HepG2 (cell line): ENCODE measurements around the gene SLC22A31. TPM values are rescaled to one million over a fixed set of nuclear protein-coding genes. Genes with fewer than 3 reads are reported as not detected.

Source experiments
- ATF1 ChIP-seq: IDR thresholded peaks from 2 replicates; pipeline ENCODE4 v1.6.1; 2016; ENCODE audit warnings: mild to moderate bottlenecking, control low read depth
- DDIT3 ChIP-seq: sonication (generic); formaldehyde crosslinking; IDR thresholded peaks from 2 replicates; pipeline ENCODE4 v1.4.0; 2020; ENCODE audit warnings: mild to moderate bottlenecking, missing genetic modification reagents
- ETV5 ChIP-seq: IDR thresholded peaks from 2 replicates; pipeline ENCODE4 v1.6.1; 2018; ENCODE audit warnings: missing biosample characterization, missing genetic modification reagents, inconsistent platforms, borderline replicate concordance
- GMEB2 ChIP-seq: IDR thresholded peaks from 2 replicates; pipeline ENCODE4 v1.6.1; 2016; ENCODE audit warnings: missing biosample characterization, missing genetic modification reagents, low read depth
- GPBP1L1 ChIP-seq: sonication (generic); formaldehyde crosslinking; IDR thresholded peaks from 2 replicates; pipeline ENCODE4 v1.5.0; 2020; ENCODE audit warnings: mild to moderate bottlenecking, missing genetic modification reagents
- HNF1A ChIP-seq, 2 experiments: sonication (generic) in 1 of 2; formaldehyde crosslinking in 1 of 2; IDR thresholded peaks; 2 replicates each; pipeline versions ENCODE4 v1.4.0 to v1.6.1; 2016 to 2020; ENCODE audit warnings: borderline replicate concordance in 1 of 2, low read depth in 1 of 2, mild to moderate bottlenecking in 1 of 2, missing genetic modification reagents in 1 of 2
- IKZF5 ChIP-seq: IDR thresholded peaks from 2 replicates; pipeline ENCODE4 v1.6.1; 2018; ENCODE audit warnings: missing genetic modification reagents, mild to moderate bottlenecking, missing compliant biosample characterization
- KAT7 ChIP-seq: IDR thresholded peaks from 2 replicates; pipeline ENCODE4 v1.6.1; 2018; ENCODE audit warnings: borderline replicate concordance, missing compliant biosample characterization
- PLSCR1 ChIP-seq: sonication (generic); formaldehyde crosslinking; IDR thresholded peaks from 2 replicates; pipeline ENCODE4 v1.5.0; 2020; ENCODE audit warnings: missing genetic modification reagents, mild to moderate bottlenecking, borderline replicate concordance
- SPEN ChIP-seq: sonication (generic); formaldehyde crosslinking; IDR thresholded peaks from 2 replicates; pipeline ENCODE4 v1.5.1; 2020; ENCODE audit warnings: low read depth, mild to moderate bottlenecking, missing genetic modification reagents
- ZNF12 ChIP-seq: sonication (generic); formaldehyde crosslinking; IDR thresholded peaks from 2 replicates; pipeline ENCODE4 v1.5.0; 2020; ENCODE audit warnings: missing genetic modification reagents
- ZNF263 ChIP-seq: sonication (generic); formaldehyde crosslinking; IDR thresholded peaks from 2 replicates; pipeline ENCODE4 v1.4.0; 2020; ENCODE audit warnings: missing genetic modification reagents
- ZNF275 ChIP-seq: sonication (generic); formaldehyde crosslinking; IDR thresholded peaks from 2 replicates; pipeline ENCODE4 v1.8.0; 2022; ENCODE audit warnings: missing genetic modification reagents, mild to moderate bottlenecking, inconsistent platforms, borderline replicate concordance
- ZNF30 ChIP-seq: sonication (generic); formaldehyde crosslinking; IDR thresholded peaks from 2 replicates; pipeline ENCODE4 v1.5.0; 2020; ENCODE audit warnings: mild to moderate bottlenecking, missing genetic modification reagents
- ZNF720 ChIP-seq: sonication (generic); formaldehyde crosslinking; IDR thresholded peaks from 2 replicates; pipeline ENCODE4 v1.4.0; 2020; ENCODE audit warnings: missing genetic modification reagents
- ZZZ3 ChIP-seq: sonication (generic); formaldehyde crosslinking; IDR thresholded peaks from 2 replicates; pipeline ENCODE4 v1.4.0; 2020; ENCODE audit warnings: missing genetic modification reagents, mild to moderate bottlenecking, borderline replicate concordance
- polyA plus RNA-seq, 8 experiments: library from polyadenylated mRNA; depleted of rRNA in 3 of 8; stranded (reverse) in 7 of 8; unstranded in 1 of 8; fragments of >200 nt; fragmentation: Illumina TruSeq in 4 of 8; extraction: Trizol in 4 of 8; gene quantifications; 2 replicates each; pipeline versions ENCODE4 v1.2.1 to v1.2.3, GENCODE V29; 2011 to 2016; ENCODE audit warnings: low read depth in 4 of 8, missing spikeins in 1 of 8, mixed read lengths in 1 of 8; ENCODE audit not compliant: insufficient read depth in 1 of 8
- total RNA-seq, 5 experiments: library from RNA; depleted of rRNA; stranded (reverse); fragments of >200 nt; fragmentation: Illumina TruSeq; extraction: Trizol; gene quantifications; 2 replicates each; pipeline ENCODE4 v1.2.3, GENCODE V29; 2016; ENCODE audit warnings: low read depth in 1 of 5

SLC22A31 gene
- total and polyA plus RNA-seq, 2 of the 13 experiments (the other 11 are each of a cell fraction or from before 2014, with no cell fraction given): 67.3 to 83.3 TPM

GRCh38 chr16:89159066-89159849 lies 41.1 kb downstream of the SLC22A31 start (continued):
- TF ChIP-seq HNF1A (IDR thresholded peaks at IDR 0.05; ENCODE audit: low read depth) (no peak), HNF1A (CRISPR knock-in tag; IDR thresholded peaks at IDR 0.05; ENCODE audit: borderline replicate concordance) (peak; percentile 62), ZNF30 (CRISPR knock-in tag) (peak; percentile 96), ZNF263 (CRISPR knock-in tag) (peak; percentile 56; the same call in 1 of the 2 replicates), KAT7 (CRISPR knock-in tag) (no peak), ZZZ3 (CRISPR knock-in tag) (peak; percentile 91; the same call in 1 of the 2 replicates), ZNF720 (CRISPR knock-in tag) (no peak), PLSCR1 (no peak), GMEB2 (CRISPR knock-in tag) (no peak), SPEN (CRISPR knock-in tag) (peak; percentile 91), ZNF12 (CRISPR knock-in tag) (no peak), ZNF275 (CRISPR knock-in tag) (no peak), GPBP1L1 (CRISPR knock-in tag) (no peak), ATF1 (no peak), DDIT3 (CRISPR knock-in tag) (no peak), ETV5 (peak; percentile 45; the same call in 1 of the 2 replicates), IKZF5 (CRISPR knock-in tag) (peak; percentile 86)
